Urinary bladder (tissue), 4 donors: ENCODE measurements around the gene AIM2. TPM values are rescaled to one million over a fixed set of nuclear protein-coding genes. Genes with fewer than 3 reads are reported as not detected.
"Not testable (repeated sequence)": the region's sequence is repeated elsewhere in the genome, so short reads cannot be mapped to it uniquely, and the experiment has no call there.

Experiments used
- DNase-seq: peaks from one replicate; pipeline ENCODE4 v3.0.0-alpha.2; 2015; ENCODE audit errors: extremely low spot score
- H3K27ac ChIP-seq: one replicate; pipeline ENCODE4 v1.5.1; 2013; ENCODE audit warnings: low read depth, mild to moderate bottlenecking, moderate library complexity
- H3K36me3 ChIP-seq: one replicate; pipeline ENCODE4 v1.6.1; 2013; ENCODE audit warnings: mild to moderate bottlenecking, moderate library complexity; ENCODE audit not compliant: insufficient read depth
- H3K4me1 ChIP-seq: one replicate; pipeline ENCODE4 v1.6.1; 2013; ENCODE audit warnings: mild to moderate bottlenecking, moderate library complexity; ENCODE audit not compliant: insufficient read depth
- H3K4me3 ChIP-seq: one replicate; pipeline ENCODE4 v1.5.1; 2013; ENCODE audit warnings: low read depth, low read length
- WGBS: extraction: QIAGEN DNeasy Blood & Tissue Kit; methylation state at CpG from one replicate; pipeline ENCODE4 v1.1.7; 2013; 5-methylcytosine and 5-hydroxymethylcytosine counted together
- polyA plus RNA-seq: library from polyadenylated mRNA; stranded (reverse); fragments of 200-250 nt; gene quantifications from one replicate; pipeline ENCODE4 v1.2.3, GENCODE V29; 2013
- total RNA-seq: library from RNA; depleted of rRNA; stranded (reverse); fragments of >200 nt; gene quantifications from one replicate; pipeline ENCODE4 v1.2.3, GENCODE V29; 2014
- donor health status: healthy with polysubstance abuse.
- donor health status: healthy.

AIM2 gene, protein sequence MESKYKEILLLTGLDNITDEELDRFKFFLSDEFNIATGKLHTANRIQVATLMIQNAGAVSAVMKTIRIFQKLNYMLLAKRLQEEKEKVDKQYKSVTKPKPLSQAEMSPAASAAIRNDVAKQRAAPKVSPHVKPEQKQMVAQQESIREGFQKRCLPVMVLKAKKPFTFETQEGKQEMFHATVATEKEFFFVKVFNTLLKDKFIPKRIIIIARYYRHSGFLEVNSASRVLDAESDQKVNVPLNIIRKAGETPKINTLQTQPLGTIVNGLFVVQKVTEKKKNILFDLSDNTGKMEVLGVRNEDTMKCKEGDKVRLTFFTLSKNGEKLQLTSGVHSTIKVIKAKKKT
- total RNA-seq (3.0 TPM), polyA plus RNA-seq (0.63 TPM)

DNA sequence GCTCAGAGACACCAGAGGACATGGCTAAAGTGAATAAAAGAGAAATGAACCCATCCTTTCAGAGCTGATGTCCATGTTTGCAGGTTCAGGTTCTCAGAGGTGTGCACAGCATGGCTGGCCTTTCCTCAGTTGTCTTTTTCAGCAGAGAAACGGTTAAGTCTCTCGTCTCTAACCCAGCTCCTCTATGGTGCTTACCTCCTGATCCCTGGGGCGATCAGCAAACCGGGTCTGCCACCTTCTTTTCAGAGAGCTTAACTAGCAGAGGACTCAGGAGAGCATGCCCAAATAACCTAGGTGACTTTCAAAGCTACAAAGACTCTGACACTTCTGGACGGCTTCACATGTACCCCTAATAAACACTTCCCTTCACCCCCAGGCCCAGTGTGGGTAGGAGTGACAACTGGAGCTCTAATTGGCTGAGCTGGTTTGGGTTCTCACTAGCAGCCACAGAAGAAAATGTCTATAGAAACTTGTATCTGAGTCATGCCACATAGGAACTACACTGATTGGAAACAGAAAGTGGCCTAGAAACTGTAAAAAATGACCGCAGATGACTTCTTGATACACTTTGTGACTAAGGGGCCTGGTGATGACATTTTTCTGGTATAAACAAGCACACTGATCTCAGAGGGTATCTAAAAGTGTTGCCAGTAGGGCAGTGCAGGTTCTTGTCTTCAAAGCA lies at the start of gene AIM2:
AIM2 (minus strand) TSS at position 329 of the 682 bp plus-strand sequence. CDS start 3,267 bp downstream, outside the sequence.
- no peaks in the 10 kb centered on the region for H3K36me3 ChIP-seq
- no peak within 1 kb of the TSS for H3K27ac ChIP-seq
- no peak within 1 kb of the TSS for H3K4me3 ChIP-seq
- no peak for DNase-seq
- H3K4me1 ChIP-seq = no peaks in the 10 kb centered on the region
- 67% methylated on average over 6 of the region's 6 CpGs for WGBS

DNA sequence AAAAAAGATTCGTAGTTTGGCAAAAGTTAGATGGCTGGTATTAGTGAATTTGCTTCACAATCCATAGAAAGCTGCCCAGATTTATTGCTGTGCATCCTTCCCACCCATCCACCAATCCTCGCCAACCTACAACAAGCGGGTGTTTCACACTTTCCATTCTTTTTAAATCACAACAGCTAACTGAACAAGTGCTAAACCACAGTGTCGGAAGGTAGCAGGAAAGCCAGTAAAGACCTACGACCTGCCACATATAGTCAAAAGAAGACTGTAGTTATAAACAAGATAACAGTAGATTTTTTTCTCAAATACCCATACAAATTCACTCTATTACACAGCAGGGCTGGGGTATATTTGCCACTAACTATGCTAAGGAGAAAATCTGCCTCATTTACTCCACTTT lies 47.0 kb upstream of the AIM2 start:
- 81% methylated on average over 5 of the region's 5 CpGs for WGBS

DNA sequence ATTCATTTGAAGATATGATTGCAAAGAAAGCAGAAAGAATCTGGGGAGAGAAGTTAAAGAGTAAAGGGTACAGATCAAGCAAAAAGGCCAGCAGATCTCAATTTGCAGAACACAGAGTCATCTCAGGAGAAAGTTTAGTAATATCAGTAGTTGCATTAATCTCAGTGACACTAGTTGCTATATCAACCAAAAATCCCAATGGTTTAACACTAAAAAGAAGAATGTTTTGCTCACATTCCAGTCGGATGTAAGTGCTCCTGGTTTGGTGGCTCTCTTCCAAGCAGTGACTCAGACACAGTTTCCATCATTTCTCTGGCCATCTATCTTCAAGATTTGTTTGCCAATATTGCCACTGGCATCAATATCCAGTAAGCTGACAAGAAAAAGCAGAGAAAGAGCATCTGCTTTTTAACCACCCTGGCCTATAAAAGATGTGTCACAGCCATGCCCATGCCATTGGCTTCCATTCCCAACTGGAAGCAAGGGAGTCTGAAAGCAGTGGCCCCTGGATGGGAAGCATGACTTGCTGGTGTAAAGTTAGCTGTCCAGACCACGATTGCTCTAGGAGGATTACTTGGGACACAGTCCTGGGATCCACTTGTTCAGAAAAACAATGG lies 45.5 kb upstream of the AIM2 start:
- H3K4me1 ChIP-seq = no peaks in the 10 kb centered on the region
- 57% methylated on average over 2 of the region's 2 CpGs for WGBS
- no peak for DNase-seq

More for the DNA sequence above, 47.0 kb upstream of the AIM2 start:
- Histone ChIP-seq H3K4me1 (no peaks in the 10 kb centered on the region), H3K36me3 (no peaks in the 10 kb centered on the region), H3K27ac (no peak overlapping the region), H3K4me3 (no peak overlapping the region)
- no peak for DNase-seq

DNA sequence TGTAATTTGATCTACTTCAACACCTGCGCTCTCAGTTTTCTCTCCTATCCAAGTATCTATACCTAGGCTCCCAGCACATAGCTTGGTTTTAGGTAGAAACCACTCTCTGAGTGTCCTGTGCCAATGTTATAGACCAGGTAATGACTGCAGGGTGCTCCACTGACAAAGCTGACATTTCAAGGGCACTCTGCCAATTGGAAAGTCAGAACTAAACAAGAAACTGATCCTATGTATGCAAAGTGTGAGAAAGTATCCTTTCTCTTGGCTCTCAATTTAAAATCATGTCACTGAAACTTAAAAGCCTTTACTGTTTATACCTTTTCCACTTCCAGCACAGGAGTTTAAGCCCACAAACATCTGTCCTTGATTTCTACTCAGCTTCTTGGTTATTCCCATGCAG lies 45.0 kb upstream of the AIM2 start:
- no peak overlapping the region for H3K27ac ChIP-seq
- H3K4me1 ChIP-seq = no peaks in the 10 kb centered on the region
- no peak for DNase-seq
- no peaks in the 10 kb centered on the region for H3K36me3 ChIP-seq
- WGBS = 92% methylated on average over 1 of the region's 1 CpG
- no peak overlapping the region for H3K4me3 ChIP-seq

More for the DNA sequence above, 45.5 kb upstream of the AIM2 start:
- H3K27ac ChIP-seq = no peak overlapping the region
- H3K36me3 ChIP-seq = no peaks in the 10 kb centered on the region
- no peak overlapping the region for H3K4me3 ChIP-seq

DNA sequence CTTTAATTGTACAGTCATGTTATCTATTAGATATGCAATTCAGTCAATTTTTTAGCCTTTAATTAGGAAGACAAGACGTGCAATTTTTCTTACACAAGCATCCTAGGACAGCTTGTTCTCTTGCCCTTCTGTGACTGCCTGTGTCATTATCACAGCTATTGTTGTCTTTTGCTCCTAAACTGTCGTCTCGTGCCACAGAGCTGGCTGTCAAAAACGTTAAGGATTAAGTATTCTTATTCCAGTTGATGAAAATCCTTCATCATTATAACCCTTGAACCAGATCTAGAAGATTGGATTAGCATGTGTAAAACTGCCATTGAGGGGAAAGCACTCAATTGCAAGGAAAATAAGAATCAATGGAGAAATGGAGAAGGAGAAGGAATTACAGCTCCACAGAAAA lies 43.8 kb upstream of the AIM2 start:
- no peaks in the 10 kb centered on the region for H3K36me3 ChIP-seq
- no peak overlapping the region for H3K4me3 ChIP-seq
- H3K4me1 ChIP-seq = no peaks in the 10 kb centered on the region
- 62% methylated on average over 4 of the region's 4 CpGs for WGBS
- no peak overlapping the region for H3K27ac ChIP-seq
- no peak for DNase-seq

DNA sequence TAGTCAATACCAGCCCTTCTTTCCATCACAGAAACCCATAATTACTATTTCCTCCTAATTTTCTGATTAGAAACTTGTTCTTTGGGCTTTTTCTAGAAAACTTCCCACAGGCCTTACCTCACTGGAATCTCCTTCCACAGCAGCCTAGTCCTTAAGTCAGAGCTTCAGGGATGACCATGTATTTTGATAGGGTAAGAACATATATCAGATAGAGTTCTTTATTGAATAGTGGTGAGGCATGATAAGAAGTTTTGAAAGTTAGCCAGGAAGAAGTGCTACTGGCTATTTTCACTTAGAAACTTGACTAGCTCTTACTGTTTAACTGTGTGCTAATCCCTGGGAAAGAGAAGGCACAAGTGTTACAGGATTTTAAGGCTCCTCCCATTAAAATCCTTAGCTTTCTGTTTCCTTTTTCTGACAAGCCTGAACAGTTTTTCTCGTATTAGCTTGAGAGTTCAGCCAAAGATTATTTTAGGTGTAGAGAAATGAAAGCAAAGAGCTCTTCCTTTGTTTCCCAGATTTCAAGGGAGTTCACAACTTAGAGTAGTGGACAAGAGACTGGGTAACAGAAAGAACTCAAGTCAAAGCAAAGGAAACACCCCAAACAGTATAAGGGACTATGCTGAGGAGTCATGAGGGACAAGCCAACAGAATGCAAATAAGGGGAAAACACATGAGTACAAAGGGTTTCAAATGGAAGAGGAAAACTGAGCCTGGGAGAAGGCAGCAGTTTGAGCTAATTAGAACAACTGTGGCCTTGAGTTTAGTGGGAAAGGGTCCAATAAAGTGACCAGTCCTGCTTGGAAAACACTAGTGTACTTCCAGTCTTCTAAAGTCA lies 37.2 kb upstream of the AIM2 start:
- no peak overlapping the region for H3K4me3 ChIP-seq
- WGBS = 3% methylated on average over 1 of the region's 1 CpG
- H3K36me3 ChIP-seq = no peaks in the 10 kb centered on the region
- DNase-seq = no peak
- H3K27ac ChIP-seq = no peak overlapping the region
- no peaks in the 10 kb centered on the region for H3K4me1 ChIP-seq

DNA sequence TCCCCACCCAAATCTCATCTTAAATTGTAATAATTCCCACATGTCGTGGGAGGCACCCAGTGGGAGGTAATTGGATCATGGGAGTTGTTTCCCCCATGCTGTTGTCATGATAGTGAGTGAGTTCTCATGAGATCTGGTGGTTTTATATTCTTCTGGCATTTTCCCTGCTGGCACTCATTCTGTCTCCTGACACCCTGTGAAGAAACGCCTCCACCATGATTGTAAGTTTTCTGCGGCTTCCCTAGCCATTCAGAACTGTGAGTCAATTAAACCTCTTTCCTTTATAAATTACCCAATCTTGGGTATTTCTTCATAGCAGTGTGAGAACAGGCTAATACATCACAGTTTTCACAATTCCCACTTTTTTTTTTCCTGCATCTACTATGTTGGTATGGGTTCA lies 26.5 kb upstream of the AIM2 start:
- DNase-seq, H3K27ac ChIP-seq, H3K4me3 ChIP-seq, H3K36me3 ChIP-seq, H3K4me1 ChIP-seq: not testable (repeated sequence)
- 85% methylated on average over 3 of the region's 3 CpGs for WGBS

DNA sequence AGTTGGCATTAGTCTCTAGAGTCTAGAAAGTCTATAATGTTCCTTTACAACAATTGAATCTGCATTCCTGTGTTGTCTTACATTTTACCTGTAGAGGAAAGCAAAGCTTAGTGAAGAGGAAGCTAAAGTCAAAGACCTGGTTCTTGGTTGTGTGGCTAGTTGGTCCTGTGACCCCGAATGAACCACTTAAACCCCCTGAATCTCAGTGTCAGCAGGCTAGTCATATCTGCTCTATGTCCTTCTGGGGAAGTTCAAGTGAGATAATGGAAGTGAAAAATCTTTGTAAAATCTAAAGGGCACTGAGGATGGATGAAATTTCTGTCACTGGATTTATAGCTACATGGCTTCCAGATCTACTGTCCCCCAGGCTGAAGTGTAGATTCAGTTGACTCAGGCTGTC lies 24.0 kb upstream of the AIM2 start:
- no peaks in the 10 kb centered on the region for H3K4me1 ChIP-seq
- 68% methylated on average over 1 of the region's 1 CpG for WGBS
- H3K27ac ChIP-seq = no peak overlapping the region
- no peak overlapping the region for H3K4me3 ChIP-seq
- DNase-seq = no peak
- no peaks in the 10 kb centered on the region for H3K36me3 ChIP-seq

DNA sequence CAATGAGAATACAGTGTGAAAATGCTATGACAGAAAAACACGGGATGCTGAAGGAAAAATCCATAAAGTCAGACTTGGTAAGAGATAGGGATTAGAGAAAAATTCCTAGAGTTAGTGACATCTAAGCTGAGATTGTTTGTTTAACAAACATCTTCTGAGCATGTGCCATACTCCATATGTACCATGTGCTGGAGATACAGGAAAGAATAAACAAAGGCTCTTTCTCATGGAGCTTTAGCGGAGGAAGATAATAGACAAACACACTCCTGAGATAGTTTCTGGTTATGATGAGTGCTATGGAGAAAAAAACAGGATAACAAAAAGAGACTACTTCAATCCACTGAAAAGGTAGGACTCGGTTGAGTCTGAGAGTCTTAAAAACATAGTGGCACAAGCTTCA lies 22.0 kb upstream of the AIM2 start:
- WGBS = 61% methylated on average over 3 of the region's 3 CpGs
- Histone ChIP-seq H3K27ac (no peak overlapping the region), H3K36me3 (no peaks in the 10 kb centered on the region), H3K4me3 (no peak overlapping the region), H3K4me1 (no peaks in the 10 kb centered on the region)
- DNase-seq = no peak

DNA sequence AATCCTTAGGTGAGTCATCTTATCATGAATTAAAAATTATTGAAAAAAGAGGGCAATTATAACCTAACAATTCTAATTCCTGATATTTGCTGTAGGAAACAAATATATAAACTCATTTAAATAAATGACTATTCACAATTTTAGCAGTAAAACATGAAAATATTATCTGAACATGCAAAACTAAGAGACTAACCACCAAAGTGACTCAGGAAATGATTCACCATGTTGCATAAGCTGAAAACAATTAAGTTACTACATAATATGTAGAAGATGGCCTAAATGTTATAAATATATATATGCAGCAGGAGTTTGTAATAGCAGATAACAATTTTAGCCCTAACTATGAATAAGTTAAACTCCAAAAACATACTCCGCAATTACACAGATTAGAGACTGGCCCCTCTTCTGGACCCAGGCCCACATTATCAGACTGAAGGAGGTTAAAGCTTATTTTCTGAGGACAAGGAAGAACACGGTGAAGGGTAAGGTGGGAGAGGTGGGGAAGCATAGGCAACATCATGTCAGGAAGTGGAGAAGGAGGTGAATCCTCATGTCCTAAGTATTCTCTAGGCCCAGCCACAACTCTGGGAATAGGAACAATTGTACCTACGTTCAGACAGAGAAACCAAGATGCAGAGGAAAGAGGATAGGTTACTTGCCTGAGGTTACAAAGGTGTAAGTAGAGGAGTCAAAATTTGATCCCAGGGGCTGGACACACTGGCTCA lies 15.6 kb upstream of the AIM2 start:
- H3K36me3 ChIP-seq = no peaks in the 10 kb centered on the region
- H3K4me1 ChIP-seq = no peaks in the 10 kb centered on the region
- H3K4me3 ChIP-seq = no peak overlapping the region
- H3K27ac ChIP-seq = no peak overlapping the region
- whole genome bisulfite sequencing = 82% methylated on average over 3 of the region's 3 CpGs
- no peak for DNase-seq

DNA sequence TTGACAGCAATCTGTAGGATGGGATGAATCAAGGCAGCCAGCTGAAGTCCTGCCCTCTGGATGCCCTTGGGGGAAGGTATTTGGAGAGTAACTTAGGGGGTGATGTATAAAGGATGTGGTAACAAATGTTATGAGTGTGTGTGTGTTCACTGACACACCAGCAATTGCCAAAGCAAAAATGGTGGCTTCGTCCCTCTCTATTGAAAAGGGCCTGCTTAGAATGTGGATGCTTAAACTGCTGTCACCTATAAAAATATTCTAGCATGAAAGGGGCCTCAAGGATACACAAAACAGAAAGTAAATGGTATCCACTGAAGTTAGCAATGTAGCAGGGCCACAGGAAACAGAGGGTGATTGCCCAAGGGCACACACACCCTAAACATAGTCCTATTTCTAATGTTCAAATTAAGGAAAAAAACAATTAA lies 15.1 kb upstream of the AIM2 start:
- Histone ChIP-seq H3K4me3 (no peak overlapping the region), H3K36me3 (no peaks in the 10 kb centered on the region), H3K27ac (no peak overlapping the region), H3K4me1 (no peaks in the 10 kb centered on the region)
- DNase-seq = no peak
- WGBS = 78% methylated on average over 1 of the region's 1 CpG

DNA sequence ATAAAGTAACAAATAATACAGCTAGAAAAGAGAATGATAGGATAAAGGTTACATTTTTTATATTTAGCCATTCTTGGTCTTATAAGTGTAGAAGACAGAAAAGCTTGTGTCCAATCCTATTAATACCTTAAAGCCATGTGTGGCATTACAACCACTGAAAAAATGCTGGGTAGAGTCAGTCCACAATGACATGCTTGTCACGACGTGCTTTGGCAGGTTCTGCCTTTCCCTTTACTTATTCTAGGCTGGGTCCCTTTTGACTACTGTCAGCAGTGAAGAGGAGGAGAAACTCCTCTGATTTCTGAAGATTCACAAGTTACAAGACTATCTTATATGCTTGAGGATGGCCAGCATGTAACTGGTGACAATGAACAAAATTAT lies 14.6 kb upstream of the AIM2 start:
- no peaks in the 10 kb centered on the region for H3K4me1 ChIP-seq
- 74% methylated on average over 2 of the region's 2 CpGs for WGBS
- no peaks in the 10 kb centered on the region for H3K36me3 ChIP-seq
- DNase-seq = no peak
- no peak overlapping the region for H3K27ac ChIP-seq
- no peak overlapping the region for H3K4me3 ChIP-seq
